Measurements from ENCODE around the gene SCYGR8.

DNA sequence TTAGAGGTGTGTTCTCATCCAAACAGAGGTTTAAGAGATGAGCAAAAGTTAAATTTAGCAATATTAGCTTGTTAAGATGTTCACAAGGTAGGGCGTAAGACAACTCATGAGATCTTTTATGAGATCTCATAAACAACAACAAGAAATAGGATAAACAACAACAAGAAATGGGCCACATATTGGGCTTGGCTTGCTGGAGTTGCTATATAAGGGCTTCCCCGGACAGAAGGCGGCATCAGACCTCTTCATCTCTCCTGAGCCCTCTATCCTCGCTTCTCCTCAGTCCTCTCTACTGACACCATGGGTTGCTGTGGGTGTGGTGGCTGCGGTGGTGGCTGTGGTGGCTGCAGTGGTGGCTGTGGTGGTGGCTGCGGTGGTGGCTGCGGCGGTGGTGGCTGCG, at the start of gene SCYGR8:
- TF ChIP-seq, protein P1, sequence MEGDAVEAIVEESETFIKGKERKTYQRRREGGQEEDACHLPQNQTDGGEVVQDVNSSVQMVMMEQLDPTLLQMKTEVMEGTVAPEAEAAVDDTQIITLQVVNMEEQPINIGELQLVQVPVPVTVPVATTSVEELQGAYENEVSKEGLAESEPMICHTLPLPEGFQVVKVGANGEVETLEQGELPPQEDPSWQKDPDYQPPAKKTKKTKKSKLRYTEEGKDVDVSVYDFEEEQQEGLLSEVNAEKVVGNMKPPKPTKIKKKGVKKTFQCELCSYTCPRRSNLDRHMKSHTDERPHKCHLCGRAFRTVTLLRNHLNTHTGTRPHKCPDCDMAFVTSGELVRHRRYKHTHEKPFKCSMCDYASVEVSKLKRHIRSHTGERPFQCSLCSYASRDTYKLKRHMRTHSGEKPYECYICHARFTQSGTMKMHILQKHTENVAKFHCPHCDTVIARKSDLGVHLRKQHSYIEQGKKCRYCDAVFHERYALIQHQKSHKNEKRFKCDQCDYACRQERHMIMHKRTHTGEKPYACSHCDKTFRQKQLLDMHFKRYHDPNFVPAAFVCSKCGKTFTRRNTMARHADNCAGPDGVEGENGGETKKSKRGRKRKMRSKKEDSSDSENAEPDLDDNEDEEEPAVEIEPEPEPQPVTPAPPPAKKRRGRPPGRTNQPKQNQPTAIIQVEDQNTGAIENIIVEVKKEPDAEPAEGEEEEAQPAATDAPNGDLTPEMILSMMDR (IDR thresholded peaks at IDR 0.05; ENCODE audit: low read depth, low read length): no peak
- TF ChIP-seq POLR2A (IDR thresholded peaks at IDR 0.05; ENCODE audit: extremely low read depth, insufficient read length) (no peak), MYC (IDR thresholded peaks at IDR 0.05; ENCODE audit: low read depth, low read length) (no peak)
- TF ChIP-seq, protein P2, sequence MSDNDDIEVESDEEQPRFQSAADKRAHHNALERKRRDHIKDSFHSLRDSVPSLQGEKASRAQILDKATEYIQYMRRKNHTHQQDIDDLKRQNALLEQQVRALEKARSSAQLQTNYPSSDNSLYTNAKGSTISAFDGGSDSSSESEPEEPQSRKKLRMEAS (IDR thresholded peaks at IDR 0.05; ENCODE audit: low read depth, low read length): no peak
